ENCODE data around the gene LXN.

Gene LXN
- total RNA-seq, result 1.6 to 6.9 (median 3.6) reads per million in 9 experiments

GRCh38 chr3:158672215-158673176 is at the start of gene LXN:
LXN (minus strand) TSS chr3:158672648; CDS start chr3:158672478, 170 bp downstream.
- ATAC-seq (replicated peaks), result peak; percentile 97
- Mint-ChIP-seq H3K9me3 (no peaks in the 10 kb centered on the region), H3K4me1 (ENCODE audit: low read depth in 2 of 2) (peaks cover 10 to 28% of the 10 kb centered on the region in 2 donors), H3K4me3 (peak within 1 kb of the TSS; percentile 86 to 90), H3K27ac (peak within 1 kb of the TSS; percentile 80 to 89), H3K36me3 (ENCODE audit: insufficient read depth) (peaks cover 24% of the 10 kb centered on the region), H3K27me3 (no peaks in the 10 kb centered on the region)
- peak; percentile 52 to 68 (median 57) for DNase-seq

- ATAC-seq (replicated peaks), result no peak
- H3K27me3 Mint-ChIP-seq, result no peaks in the 10 kb centered on the region
- no peaks in the 10 kb centered on the region for H3K9me3 Mint-ChIP-seq
- H3K36me3 Mint-ChIP-seq (ENCODE audit: insufficient read depth), result peaks cover 4% of the 10 kb centered on the region
- DNase-seq, result no peak
- H3K4me3 Mint-ChIP-seq, result peak overlapping the region in 1 of 2 donors; percentile 67
- H3K4me1 Mint-ChIP-seq (ENCODE audit: low read depth in 2 of 2), result peaks cover 11 to 32% of the 10 kb centered on the region in 2 donors
- peak overlapping the region; percentile 89 to 94 for H3K27ac Mint-ChIP-seq
These were observed 49.7 kb upstream of the LXN start for GRCh38 chr3:158722108-158722507.

DNA sequence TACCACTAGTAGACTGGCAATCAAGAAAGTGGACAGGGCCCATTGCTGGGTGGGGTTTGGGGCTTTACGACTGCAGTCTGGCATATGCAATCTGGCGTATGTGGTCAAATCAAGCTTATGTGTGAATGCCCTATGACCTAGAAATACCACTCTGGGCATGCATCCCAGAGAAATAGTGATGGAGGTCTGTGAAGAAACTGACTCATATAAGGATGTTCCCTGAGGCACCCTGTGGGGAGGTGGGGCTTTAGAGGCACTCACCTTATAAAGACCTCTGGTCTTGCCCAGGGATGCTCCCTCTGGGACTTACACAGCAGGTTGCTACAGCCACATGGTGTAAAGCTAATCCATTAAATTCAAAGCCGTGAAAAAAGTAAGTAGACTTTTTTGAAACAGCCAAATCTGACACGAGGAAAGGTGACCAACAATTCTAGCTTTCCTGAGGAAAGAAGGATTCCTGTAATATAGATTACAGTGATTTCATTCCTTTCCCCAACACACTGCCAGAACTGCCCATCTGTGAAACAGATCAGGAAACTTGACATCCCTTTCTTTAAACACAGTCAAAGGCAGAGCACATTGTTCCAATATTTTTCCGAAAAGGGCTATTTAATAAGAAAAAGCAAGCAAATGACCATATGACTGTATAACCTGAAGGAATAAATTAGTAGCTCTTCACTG is 46.2 kb upstream of the LXN start:
- Mint-ChIP-seq H3K4me3 (no peak overlapping the region), H3K36me3 (ENCODE audit: insufficient read depth) (peaks cover 4% of the 10 kb centered on the region), H3K27ac (no peak overlapping the region), H3K4me1 (ENCODE audit: low read depth in 2 of 2) (peaks cover 13 to 33% of the 10 kb centered on the region in 2 donors), H3K9me3 (no peaks in the 10 kb centered on the region), H3K27me3 (no peaks in the 10 kb centered on the region)
- no peak for ATAC-seq (replicated peaks)
- DNase-seq, result no peak

DNA sequence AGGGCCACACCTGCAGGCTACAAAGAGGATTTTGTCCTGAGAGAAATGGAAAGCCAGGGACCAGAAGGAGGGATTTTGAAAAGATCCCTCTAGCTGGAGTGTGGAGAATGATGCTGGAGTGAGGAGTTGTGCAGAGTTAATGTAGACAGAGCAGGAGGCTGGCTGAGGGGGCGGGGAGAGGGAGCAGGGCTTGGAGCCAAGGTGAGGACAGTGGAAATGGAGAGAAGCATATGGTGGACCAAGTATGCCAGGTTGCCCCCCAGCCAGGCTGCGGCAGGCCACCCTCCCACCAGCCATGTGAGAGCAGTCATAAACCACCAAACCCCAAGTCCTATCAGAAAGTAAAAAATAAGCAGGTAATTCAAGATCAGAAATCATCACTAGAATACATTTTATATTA is 45.1 kb upstream of the LXN start:
- Mint-ChIP-seq H3K27ac (no peak overlapping the region), H3K4me1 (ENCODE audit: low read depth in 2 of 2) (peaks cover 11 to 24% of the 10 kb centered on the region in 2 donors), H3K9me3 (no peaks in the 10 kb centered on the region), H3K27me3 (no peaks in the 10 kb centered on the region), H3K4me3 (no peak overlapping the region), H3K36me3 (ENCODE audit: insufficient read depth) (peaks cover 4% of the 10 kb centered on the region)
- no peak for DNase-seq
- no peak for ATAC-seq (replicated peaks)

DNA sequence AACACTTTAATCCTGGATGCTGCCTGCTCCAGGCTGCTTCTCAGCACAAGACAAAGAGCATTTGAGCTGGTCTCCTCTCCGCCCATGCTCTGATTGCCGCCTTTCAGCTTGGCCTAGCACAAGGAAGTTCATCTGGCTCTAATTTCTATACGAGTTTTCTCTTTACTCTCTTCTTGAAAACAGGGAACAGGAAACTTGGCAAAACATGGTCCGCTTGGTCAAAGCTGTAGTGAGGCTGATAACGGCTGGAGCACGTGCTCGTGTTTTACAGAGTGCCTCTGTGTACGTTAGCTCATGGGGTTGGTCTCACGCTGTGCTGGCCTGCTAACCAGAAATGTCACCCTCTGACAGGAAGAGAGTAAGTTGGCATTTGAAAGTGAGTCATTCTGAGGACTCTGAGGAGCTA is 40.6 kb upstream of the LXN start:
- peak overlapping the region in 1 of 2 donors; percentile 30 for H3K27ac Mint-ChIP-seq
- H3K36me3 Mint-ChIP-seq (ENCODE audit: insufficient read depth), result peaks cover 10% of the 10 kb centered on the region

GRCh38 chr3:158712443-158712842 is 40.0 kb upstream of the LXN start:
- DNase-seq (no peak), ATAC-seq (replicated peaks) (no peak)
- H3K4me3 Mint-ChIP-seq, result no peak overlapping the region
- H3K9me3 Mint-ChIP-seq, result no peaks in the 10 kb centered on the region
- no peaks in the 10 kb centered on the region for H3K27me3 Mint-ChIP-seq
- H3K27ac Mint-ChIP-seq, result no peak overlapping the region
- peaks cover 4 to 5% of the 10 kb centered on the region in 2 donors for H3K4me1 Mint-ChIP-seq (ENCODE audit: low read depth in 2 of 2)
- peaks cover 14% of the 10 kb centered on the region for H3K36me3 Mint-ChIP-seq (ENCODE audit: insufficient read depth)

More for the DNA sequence above, 40.6 kb upstream of the LXN start:
- Mint-ChIP-seq H3K9me3 (no peaks in the 10 kb centered on the region), H3K4me3 (no peak overlapping the region), H3K4me1 (ENCODE audit: low read depth in 2 of 2) (peaks cover 5 to 7% of the 10 kb centered on the region in 2 donors), H3K27me3 (no peaks in the 10 kb centered on the region)
- DNase-seq (no peak), ATAC-seq (replicated peaks) (no peak)

- peaks cover 0 to 5% of the 10 kb centered on the region in 2 donors for H3K4me1 Mint-ChIP-seq (ENCODE audit: low read depth in 2 of 2)
- no peak overlapping the region for H3K27ac Mint-ChIP-seq
- no peak overlapping the region for H3K4me3 Mint-ChIP-seq
- H3K9me3 Mint-ChIP-seq, result no peaks in the 10 kb centered on the region
- ATAC-seq (replicated peaks), result no peak
- no peaks in the 10 kb centered on the region for H3K27me3 Mint-ChIP-seq
- peaks cover 15% of the 10 kb centered on the region for H3K36me3 Mint-ChIP-seq (ENCODE audit: insufficient read depth)
- no peak for DNase-seq
These were observed 39.4 kb upstream of the LXN start for GRCh38 chr3:158711886-158712285.

- ATAC-seq (replicated peaks) (no peak), DNase-seq (no peak)
- Mint-ChIP-seq H3K4me3 (no peak overlapping the region), H3K27me3 (no peaks in the 10 kb centered on the region), H3K4me1 (ENCODE audit: low read depth in 2 of 2) (peaks cover 0 to 5% of the 10 kb centered on the region in 2 donors), H3K9me3 (no peaks in the 10 kb centered on the region), H3K36me3 (ENCODE audit: insufficient read depth) (peaks cover 15% of the 10 kb centered on the region), H3K27ac (no peak overlapping the region)
These were observed 38.2 kb upstream of the LXN start for GRCh38 chr3:158710601-158711000.

DNA sequence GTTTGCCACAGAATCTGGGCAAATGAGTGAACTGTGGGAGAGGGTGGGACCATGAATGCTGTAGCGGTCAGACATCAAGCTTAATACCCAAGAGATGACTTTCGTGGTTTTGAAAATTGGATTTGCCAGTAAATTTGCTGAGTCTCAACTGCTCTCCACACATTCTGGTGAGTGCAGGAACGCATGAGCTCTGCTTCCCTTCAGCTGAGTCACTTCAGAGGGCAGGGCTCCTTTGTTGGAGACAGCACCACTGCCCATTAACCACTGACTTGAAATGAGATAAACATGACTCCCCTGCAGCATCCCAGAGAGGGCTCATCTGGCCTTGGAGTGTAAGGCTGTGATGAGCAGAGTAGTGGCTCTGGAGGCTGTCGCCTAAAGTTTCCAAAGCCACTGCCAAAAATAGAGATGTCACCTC is 37.2 kb upstream of the LXN start:
- H3K36me3 Mint-ChIP-seq (ENCODE audit: insufficient read depth), result peaks cover 15% of the 10 kb centered on the region
- DNase-seq (no peak), ATAC-seq (replicated peaks) (no peak)
- H3K27me3 Mint-ChIP-seq, result no peaks in the 10 kb centered on the region
- no peaks in the 10 kb centered on the region for H3K9me3 Mint-ChIP-seq
- H3K4me3 Mint-ChIP-seq, result no peak overlapping the region
- no peak overlapping the region for H3K27ac Mint-ChIP-seq
- peaks cover 0 to 5% of the 10 kb centered on the region in 2 donors for H3K4me1 Mint-ChIP-seq (ENCODE audit: low read depth in 2 of 2)

GRCh38 chr3:158703566-158703965 is 31.1 kb upstream of the LXN start:
- ATAC-seq (replicated peaks) (no peak), DNase-seq (no peak)
- Mint-ChIP-seq H3K27me3 (no peaks in the 10 kb centered on the region), H3K27ac (peak overlapping the region; percentile 29 to 32), H3K4me3 (no peak overlapping the region), H3K36me3 (ENCODE audit: insufficient read depth) (peaks cover 7% of the 10 kb centered on the region), H3K4me1 (ENCODE audit: low read depth in 2 of 2) (peaks cover 9 to 14% of the 10 kb centered on the region in 2 donors), H3K9me3 (no peaks in the 10 kb centered on the region)

DNA sequence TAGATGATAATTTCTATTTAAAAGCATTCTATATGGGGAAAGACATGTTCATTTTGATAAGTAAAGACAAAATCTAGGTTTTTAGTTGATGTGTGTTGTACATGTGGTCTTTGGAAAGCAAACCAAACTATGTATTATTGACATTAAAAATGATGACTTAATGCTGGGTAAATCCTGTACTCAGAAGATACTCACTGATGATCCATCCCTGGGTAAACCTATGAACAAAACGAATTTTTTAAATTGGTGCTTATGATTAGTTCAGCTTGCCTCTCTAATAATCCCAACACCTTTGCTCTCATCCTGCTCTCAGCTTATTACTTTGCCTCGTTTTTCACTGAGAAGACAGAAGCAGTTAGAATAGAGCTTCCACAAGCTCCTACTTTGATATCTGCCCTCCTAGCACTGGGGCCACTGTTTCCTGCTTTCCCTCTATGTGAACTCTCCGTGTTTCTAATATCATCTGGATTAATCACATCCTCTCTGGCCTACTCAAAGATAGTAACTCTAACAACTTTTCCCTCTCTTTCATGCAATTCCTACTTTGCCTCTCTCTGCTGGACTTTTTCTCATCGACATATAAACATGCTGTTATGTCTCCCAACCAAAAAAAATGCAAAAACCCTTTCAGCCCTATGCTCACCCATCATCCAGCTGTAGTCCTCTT is 30.5 kb upstream of the LXN start:
- ATAC-seq (replicated peaks) (no peak), DNase-seq (no peak)
- Mint-ChIP-seq H3K36me3 (ENCODE audit: insufficient read depth) (peaks cover 7% of the 10 kb centered on the region), H3K27me3 (no peaks in the 10 kb centered on the region), H3K27ac (no peak overlapping the region), H3K4me1 (ENCODE audit: low read depth in 2 of 2) (peaks cover 9 to 14% of the 10 kb centered on the region in 2 donors), H3K9me3 (no peaks in the 10 kb centered on the region), H3K4me3 (no peak overlapping the region)

DNA sequence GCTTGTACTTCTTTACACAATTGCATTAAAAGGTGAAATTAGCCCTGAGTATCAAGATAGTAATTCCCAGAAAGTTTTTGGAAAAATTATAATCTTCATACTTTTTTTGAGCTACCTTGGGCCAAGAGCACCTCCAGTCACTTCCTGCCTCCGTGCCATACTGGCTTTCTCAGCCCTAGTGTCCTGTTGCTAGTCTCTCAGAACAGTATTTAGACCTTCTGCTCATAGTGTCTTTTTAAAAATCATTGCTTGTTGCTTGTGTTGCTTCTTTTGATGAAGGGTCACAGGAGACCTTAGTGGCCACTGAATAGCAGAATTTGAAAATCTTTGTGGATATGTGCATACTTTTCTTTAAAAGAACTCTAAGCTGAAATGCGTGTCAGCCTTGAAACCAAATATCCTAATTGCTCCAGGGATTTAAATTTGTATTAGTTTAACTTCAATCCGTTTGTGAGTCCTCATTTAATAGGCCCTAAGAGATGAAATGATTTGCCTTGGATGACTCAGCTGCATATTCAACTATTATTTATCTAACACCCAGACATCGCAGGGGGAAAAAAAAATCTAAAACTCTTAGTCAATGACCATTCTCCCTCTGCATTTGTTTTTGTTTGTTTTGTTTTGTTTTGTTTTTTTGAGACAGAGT is 29.1 kb upstream of the LXN start:
- Mint-ChIP-seq H3K4me3 (no peak overlapping the region), H3K27me3 (no peaks in the 10 kb centered on the region), H3K27ac (peak overlapping the region; percentile 53 to 80), H3K9me3 (no peaks in the 10 kb centered on the region), H3K4me1 (ENCODE audit: low read depth in 2 of 2) (peaks cover 9 to 14% of the 10 kb centered on the region in 2 donors), H3K36me3 (ENCODE audit: insufficient read depth) (peaks cover 3% of the 10 kb centered on the region)
- no peak for DNase-seq
- ATAC-seq (replicated peaks), result no peak

- Mint-ChIP-seq H3K9me3 (no peaks in the 10 kb centered on the region), H3K4me3 (no peak overlapping the region), H3K27ac (no peak overlapping the region), H3K27me3 (no peaks in the 10 kb centered on the region), H3K36me3 (ENCODE audit: insufficient read depth) (peaks cover 5% of the 10 kb centered on the region), H3K4me1 (ENCODE audit: low read depth in 2 of 2) (peaks cover 9 to 14% of the 10 kb centered on the region in 2 donors)
- no peak for DNase-seq
- no peak for ATAC-seq (replicated peaks)
These were observed 28.1 kb upstream of the LXN start for GRCh38 chr3:158700559-158700958.

All from effector memory CD8-positive, alpha-beta T cell (primary cell).